NCI-H1694 treated with DMSO at 0.1 percent for 48 hours (cell line): ENCODE measurements around the gene APOBEC3H.
A peak's percentile ranks its signal among the peaks of the same experiment; 100 is the strongest.

Experiments
- DNase-seq: peaks from one replicate; lab custom pipeline; 2025; lab: John Stamatoyannopoulos, UW

Gene APOBEC3H

GRCh38 chr22:39135092-39135896 is 38.2 kb downstream of the APOBEC3H start:
- no peak for DNase-seq

- no peak for DNase-seq
Measured at GRCh38 chr22:39136317-39136716, 39.3 kb downstream of the APOBEC3H start.

GRCh38 chr22:39138357-39138997 is 41.4 kb downstream of the APOBEC3H start:
- DNase-seq = no peak

GRCh38 chr22:39139933-39140332 is 42.9 kb downstream of the APOBEC3H start:
- no peak for DNase-seq

GRCh38 chr22:39142088-39142680 is 45.1 kb downstream of the APOBEC3H start:
- no peak for DNase-seq

- DNase-seq = no peak
Measured at GRCh38 chr22:39144101-39144767, 47.2 kb downstream of the APOBEC3H start.

- DNase-seq = no peak
Measured at GRCh38 chr22:39146256-39147101, 49.4 kb downstream of the APOBEC3H start.

- DNase-seq = no peak
Measured at GRCh38 chr22:39147335-39148025, 50.4 kb downstream of the APOBEC3H start.

- no peak for DNase-seq
Measured at GRCh38 chr22:39148026-39148726, 51.1 kb downstream of the APOBEC3H start.

- DNase-seq = no peak
Measured at GRCh38 chr22:39148727-39149535, 51.9 kb downstream of the APOBEC3H start.

GRCh38 chr22:39149915-39150847 is 53.1 kb downstream of the APOBEC3H start:
- DNase-seq = no peak

GRCh38 chr22:39150848-39151215 is 53.8 kb downstream of the APOBEC3H start:
- DNase-seq = no peak

- DNase-seq = no peak
Measured at GRCh38 chr22:39151329-39151975, 54.4 kb downstream of the APOBEC3H start.

- DNase-seq = no peak
Measured at GRCh38 chr22:39152024-39152510, 55.0 kb downstream of the APOBEC3H start.

- peak; percentile 72 for DNase-seq
Measured at GRCh38 chr22:39152511-39153219, 55.6 kb downstream of the APOBEC3H start, which contains the start of gene CBX7. TSS of gene CBX7 (minus strand) at chr22:39152680. CDS start at chr22:39152444, 236 bp downstream.

GRCh38 chr22:39153220-39153717 is 56.2 kb downstream of the APOBEC3H start:
- no peak for DNase-seq
